D721Med (cell line): Measurements from ENCODE around the gene LRRC8B.

Source experiments
- DNase-seq: peaks from one replicate; pipeline ENCODE4 v3.0.0; 2011; ENCODE audit warnings: low spot score; ENCODE audit not compliant: insufficient read length
- FAIRE-seq: peaks from 2 replicates; lab custom pipeline; 2011; peaks lifted over from hg19 to GRCh38; lab: Jason Lieb, UNC
- TF ChIP-seq, protein P1 (sequence below): IDR thresholded peaks from 2 replicates; pipeline ENCODE4 v1.5.1; 2012; ENCODE audit warnings: mild to moderate bottlenecking, control low read depth; ENCODE audit not compliant: insufficient read depth; ENCODE audit errors: missing control alignments

LRRC8B gene

DNA sequence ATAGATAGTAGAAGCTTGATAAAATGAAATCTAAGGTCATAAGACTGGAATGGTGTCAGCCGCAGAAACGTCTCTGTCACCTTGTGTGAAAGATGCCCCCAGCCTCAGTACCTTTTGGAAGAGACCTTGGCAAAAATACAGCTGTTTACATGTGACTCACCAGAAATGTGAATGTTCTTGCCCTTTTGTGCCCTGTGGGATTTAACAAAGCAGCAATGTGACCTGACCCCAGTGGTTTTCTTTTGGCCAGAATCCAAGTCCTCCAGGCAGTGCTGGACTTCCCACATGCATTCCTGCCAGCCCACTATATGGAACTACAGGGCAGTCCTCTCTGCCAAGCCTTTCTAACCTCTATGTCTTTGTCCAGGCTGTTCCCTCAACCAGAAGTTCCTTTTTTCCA, 81.1 kb downstream of the LRRC8B start:
- no peak for FAIRE-seq
- TF ChIP-seq, protein P1, sequence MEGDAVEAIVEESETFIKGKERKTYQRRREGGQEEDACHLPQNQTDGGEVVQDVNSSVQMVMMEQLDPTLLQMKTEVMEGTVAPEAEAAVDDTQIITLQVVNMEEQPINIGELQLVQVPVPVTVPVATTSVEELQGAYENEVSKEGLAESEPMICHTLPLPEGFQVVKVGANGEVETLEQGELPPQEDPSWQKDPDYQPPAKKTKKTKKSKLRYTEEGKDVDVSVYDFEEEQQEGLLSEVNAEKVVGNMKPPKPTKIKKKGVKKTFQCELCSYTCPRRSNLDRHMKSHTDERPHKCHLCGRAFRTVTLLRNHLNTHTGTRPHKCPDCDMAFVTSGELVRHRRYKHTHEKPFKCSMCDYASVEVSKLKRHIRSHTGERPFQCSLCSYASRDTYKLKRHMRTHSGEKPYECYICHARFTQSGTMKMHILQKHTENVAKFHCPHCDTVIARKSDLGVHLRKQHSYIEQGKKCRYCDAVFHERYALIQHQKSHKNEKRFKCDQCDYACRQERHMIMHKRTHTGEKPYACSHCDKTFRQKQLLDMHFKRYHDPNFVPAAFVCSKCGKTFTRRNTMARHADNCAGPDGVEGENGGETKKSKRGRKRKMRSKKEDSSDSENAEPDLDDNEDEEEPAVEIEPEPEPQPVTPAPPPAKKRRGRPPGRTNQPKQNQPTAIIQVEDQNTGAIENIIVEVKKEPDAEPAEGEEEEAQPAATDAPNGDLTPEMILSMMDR: no peak
- DNase-seq: no peak

DNA sequence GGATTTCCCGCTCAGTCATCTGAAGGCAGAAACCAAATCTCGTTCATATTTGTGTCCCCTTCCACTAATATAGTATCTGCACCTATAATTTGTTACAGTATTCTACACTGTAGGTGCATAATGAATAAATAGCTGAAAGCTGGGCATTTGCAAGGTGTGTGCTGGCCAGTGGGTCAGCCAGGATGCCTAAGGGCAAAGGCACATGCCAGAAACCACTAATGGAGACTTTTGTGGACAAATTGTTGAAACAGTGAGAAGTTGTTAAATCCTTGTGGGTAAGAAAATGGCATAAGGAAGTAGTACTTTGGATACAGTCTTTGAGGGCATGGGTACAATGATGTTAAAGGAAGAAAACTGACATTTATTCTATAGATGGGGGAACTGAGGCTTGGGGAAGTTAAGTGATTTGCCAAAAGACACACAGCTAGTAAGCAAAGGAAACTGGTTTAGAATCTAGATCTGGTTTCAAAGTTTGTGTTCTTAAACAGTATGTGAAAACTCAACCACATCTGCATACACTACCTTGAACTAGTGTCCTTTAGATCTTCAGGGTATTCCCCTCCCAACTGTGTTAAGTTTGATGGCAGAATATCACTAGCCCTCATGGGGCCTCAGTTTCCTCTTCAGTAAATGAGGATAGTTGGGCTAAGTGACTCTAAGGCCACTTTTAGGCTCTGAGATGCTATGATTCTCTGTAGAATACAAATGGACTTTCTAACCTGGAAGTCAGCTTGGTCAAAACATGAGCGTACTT, 81.8 kb downstream of the LRRC8B start:
- DNase-seq: no peak
- TF ChIP-seq, protein P1: no peak
- FAIRE-seq: no peak

DNA sequence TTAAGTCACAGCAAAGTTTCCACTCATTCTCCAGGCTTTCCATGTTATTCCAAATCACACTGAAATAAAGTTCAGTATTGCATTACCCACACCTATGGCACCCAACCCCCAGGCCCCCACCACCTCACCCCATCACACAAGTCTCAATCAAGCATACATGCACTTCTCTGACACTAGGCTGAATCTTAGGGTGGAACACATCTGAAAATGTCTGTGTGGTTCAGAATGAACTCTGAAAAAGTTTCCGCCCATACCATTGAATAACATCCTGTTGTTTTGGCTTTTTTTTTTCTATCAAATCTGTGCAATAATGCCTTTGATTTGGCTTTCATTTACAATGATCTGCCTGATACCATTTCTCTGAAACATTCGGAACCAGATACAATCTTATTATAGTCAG, 82.5 kb downstream of the LRRC8B start:
- FAIRE-seq: no peak
- DNase-seq: no peak
- TF ChIP-seq, protein P1: no peak

DNA sequence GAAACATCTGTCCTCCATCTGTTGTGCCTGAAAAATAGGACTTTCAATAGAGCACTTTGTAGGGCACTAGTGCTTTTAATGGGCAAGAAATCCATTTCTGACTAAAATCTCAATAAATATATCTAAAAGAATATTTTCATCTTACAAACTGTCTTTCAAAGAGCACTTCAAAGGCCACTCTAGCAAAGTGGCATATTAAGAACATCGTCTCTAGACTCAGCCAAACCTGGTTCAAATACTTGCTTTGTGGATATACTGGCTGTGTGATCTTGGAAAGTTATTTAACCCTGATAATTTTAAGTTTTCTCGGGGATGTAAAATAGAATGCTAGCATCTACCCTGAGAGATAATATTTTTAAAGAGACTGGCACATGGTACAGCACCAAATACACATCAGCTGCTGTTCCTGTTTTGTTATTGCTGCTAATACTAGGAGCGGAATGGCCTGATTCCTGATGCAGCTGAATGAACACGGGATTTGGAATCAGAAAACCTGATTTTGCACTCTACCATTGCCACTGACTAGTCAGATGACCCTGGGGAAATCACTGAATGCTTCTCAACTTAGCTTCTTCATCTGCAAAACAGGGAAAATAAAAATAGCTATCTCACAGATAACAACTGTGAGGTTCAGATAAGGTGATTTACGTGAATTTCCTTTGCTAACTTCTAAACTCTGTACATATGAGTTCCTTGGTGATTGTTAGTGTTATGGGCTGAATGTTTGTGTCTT, 83.1 kb downstream of the LRRC8B start:
- TF ChIP-seq, protein P1: no peak
- FAIRE-seq: no peak
- DNase-seq: no peak

DNA sequence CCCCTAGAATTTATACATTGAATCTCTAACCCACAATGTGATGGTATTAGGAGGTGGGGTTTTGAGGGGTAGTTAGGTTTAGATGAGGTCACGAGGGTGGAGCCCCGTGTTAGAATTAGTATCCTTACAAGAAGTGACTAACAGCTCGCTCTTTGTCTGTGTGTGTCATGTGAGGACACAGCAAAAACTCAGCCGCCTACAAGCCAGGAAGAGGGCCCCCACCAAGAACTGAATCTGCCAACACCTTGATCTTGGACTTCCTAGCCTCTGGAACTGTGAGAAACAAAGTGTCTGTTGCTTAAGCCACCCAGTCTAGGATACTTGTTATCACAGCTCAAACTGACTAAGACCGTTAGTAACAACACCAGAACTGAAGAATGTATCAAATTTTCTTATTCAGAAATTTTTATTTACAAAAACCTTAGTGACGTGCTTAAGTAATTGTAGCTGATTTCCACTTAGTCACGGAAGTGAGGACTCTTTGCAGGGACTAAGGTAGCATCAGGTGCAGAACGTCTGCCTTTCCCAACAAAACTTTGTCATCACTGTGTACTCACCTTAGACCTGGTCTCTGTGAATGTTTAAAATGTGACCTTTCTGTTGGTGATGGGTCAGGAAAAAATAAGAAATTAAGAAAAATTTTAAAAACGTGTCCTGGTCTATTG, 83.8 kb downstream of the LRRC8B start:
- DNase-seq: no peak
- TF ChIP-seq, protein P1: no peak
- FAIRE-seq: no peak

DNA sequence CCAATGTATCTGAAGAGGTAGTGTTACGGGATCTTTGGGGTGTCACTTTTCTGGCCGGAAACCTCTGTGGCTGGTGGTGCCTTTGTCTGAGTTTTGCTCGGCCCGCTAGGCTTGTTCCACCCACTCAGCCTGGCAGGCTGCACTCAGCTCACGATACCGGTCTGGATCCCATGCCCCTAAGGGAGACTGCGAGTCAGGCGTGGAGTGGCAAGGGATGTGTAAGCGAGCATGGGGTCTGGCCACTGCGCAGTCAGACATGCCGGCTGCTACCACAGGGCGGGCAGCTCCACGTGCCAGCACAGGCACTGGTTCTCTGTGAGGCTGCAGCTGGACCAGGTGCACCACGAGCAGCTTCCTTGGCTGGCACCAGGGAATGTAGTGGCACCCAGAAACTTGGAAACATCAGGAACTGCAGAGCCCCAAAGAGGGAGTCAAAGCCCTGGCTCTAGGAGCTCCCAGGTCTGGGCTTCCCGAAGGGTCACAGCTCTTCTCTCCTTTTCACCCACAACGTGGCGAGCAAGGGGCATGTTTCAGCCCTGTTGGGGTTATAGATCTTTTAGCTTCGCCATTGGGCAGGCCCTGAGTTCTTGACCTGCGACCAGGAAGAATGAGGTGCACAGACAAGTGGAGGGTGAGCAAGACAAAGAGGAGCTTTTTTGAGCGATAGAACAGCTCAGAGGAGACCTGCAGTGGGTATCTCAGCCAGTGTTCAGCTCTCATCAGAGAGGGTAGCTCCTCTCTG, 84.5 kb downstream of the LRRC8B start:
- TF ChIP-seq, protein P1: no peak
- DNase-seq: no peak
- no peak for FAIRE-seq
